Glutamatergic neuron (in vitro differentiated cells): ENCODE measurements around the gene MKLN1. TPM values are rescaled to one million over a fixed set of nuclear protein-coding genes. Genes with fewer than 3 reads are reported as not detected.

ENCODE experiments used
- DNase-seq: peaks from one replicate; pipeline ENCODE4 v3.0.0; 2022
- H3K27ac Mint-ChIP-seq: one replicate; pipeline ENCODE4 v1.8.0; 2020; ENCODE audit warnings: mild to moderate bottlenecking, mixed read lengths, inconsistent platforms; ENCODE audit not compliant: unreplicated experiment
- H3K27me3 Mint-ChIP-seq: one replicate; pipeline ENCODE4 v1.8.0; 2020; ENCODE audit warnings: mild to moderate bottlenecking, moderate library complexity, mixed read lengths, inconsistent platforms; ENCODE audit not compliant: unreplicated experiment
- H3K36me3 Mint-ChIP-seq: one replicate; pipeline ENCODE4 v1.8.0; 2020; ENCODE audit warnings: mild to moderate bottlenecking, mixed read lengths, inconsistent platforms; ENCODE audit not compliant: unreplicated experiment
- H3K4me1 Mint-ChIP-seq: one replicate; pipeline ENCODE4 v1.8.0; 2020; ENCODE audit warnings: mild to moderate bottlenecking, low read depth, mixed read lengths, inconsistent platforms; ENCODE audit not compliant: unreplicated experiment
- H3K4me3 Mint-ChIP-seq: one replicate; pipeline ENCODE4 v1.8.0; 2020; ENCODE audit warnings: mild to moderate bottlenecking, mixed read lengths, inconsistent platforms; ENCODE audit not compliant: unreplicated experiment
- H3K9me3 Mint-ChIP-seq: one replicate; pipeline ENCODE4 v1.8.0; 2020; ENCODE audit warnings: mild to moderate bottlenecking, moderate library complexity, mixed read lengths, inconsistent platforms; ENCODE audit not compliant: unreplicated experiment
- total RNA-seq: library from RNA; stranded (reverse); fragmentation: NEBNext Ultra II Directional; extraction: Animal tissue kit (Norgen Biotek cat#: 25700); gene quantifications from one replicate; pipeline ENCODE4 v1.2.1, GENCODE V29; 2021; ENCODE audit not compliant: unreplicated experiment
- TF ChIP-seq, protein P1 (sequence below): fragments of 200-600 bp; sonication (generic); IDR thresholded peaks from one replicate; pipeline ENCODE4 v1.5.0; 2021; ENCODE audit not compliant: partially characterized antibody, unreplicated experiment

MKLN1 gene
- total RNA-seq, 1 donor from 2014 or later: 36.7 TPM

DNA sequence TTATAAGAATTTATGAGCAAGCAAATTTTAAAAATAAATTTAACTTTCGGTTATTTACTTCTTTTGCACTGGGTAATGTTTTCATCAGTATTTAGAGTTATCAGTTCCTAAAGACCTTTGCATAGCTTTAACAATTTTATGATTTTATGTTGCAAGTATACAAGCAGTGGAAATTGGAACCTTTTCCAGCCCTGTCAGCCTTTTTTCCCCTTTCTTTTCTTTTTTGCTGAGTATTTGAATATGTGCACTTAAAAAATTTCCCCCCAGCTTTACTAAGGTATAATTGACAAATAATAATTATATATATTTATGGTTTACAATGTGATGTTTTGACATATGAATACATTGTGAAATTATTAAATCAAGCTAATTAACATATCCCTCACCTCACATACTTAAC, 62.6 kb downstream of the MKLN1 start:
- H3K36me3 Mint-ChIP-seq: no peaks in the 10 kb centered on the region
- no peaks in the 10 kb centered on the region for H3K27me3 Mint-ChIP-seq
- DNase-seq: no peak
- TF ChIP-seq, protein P1, sequence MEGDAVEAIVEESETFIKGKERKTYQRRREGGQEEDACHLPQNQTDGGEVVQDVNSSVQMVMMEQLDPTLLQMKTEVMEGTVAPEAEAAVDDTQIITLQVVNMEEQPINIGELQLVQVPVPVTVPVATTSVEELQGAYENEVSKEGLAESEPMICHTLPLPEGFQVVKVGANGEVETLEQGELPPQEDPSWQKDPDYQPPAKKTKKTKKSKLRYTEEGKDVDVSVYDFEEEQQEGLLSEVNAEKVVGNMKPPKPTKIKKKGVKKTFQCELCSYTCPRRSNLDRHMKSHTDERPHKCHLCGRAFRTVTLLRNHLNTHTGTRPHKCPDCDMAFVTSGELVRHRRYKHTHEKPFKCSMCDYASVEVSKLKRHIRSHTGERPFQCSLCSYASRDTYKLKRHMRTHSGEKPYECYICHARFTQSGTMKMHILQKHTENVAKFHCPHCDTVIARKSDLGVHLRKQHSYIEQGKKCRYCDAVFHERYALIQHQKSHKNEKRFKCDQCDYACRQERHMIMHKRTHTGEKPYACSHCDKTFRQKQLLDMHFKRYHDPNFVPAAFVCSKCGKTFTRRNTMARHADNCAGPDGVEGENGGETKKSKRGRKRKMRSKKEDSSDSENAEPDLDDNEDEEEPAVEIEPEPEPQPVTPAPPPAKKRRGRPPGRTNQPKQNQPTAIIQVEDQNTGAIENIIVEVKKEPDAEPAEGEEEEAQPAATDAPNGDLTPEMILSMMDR: no peak
- H3K4me1 Mint-ChIP-seq: no peaks in the 10 kb centered on the region
- H3K9me3 Mint-ChIP-seq: no peaks in the 10 kb centered on the region
- no peak overlapping the region for H3K4me3 Mint-ChIP-seq
- no peak overlapping the region for H3K27ac Mint-ChIP-seq

DNA sequence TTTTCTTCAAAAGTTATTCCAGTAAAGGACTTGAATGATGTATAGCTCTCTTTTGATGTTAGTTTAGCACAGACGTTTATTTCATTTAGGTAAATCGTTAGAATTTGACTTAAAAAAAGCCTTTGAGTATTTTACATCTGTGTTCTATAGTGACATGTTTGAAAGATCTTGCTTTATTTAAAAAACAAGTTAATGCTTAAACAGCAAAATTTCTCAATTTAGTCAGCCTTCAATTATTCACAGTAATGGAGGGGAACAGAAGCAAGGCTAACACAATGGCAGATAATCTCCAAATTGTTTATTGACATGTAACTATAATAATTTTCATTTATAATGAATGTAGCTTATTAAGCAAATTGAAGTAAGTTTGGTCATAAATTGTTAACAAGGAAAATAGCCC, 63.5 kb downstream of the MKLN1 start:
- no peak for DNase-seq
- H3K9me3 Mint-ChIP-seq: no peaks in the 10 kb centered on the region
- H3K27ac Mint-ChIP-seq: no peak overlapping the region
- no peaks in the 10 kb centered on the region for H3K36me3 Mint-ChIP-seq
- TF ChIP-seq, protein P1: no peak
- no peaks in the 10 kb centered on the region for H3K4me1 Mint-ChIP-seq
- no peaks in the 10 kb centered on the region for H3K27me3 Mint-ChIP-seq
- no peak overlapping the region for H3K4me3 Mint-ChIP-seq

GRCh38 chr7:131400681-131401176, 73.1 kb downstream of the MKLN1 start:
- no peak overlapping the region for H3K4me3 Mint-ChIP-seq

DNA sequence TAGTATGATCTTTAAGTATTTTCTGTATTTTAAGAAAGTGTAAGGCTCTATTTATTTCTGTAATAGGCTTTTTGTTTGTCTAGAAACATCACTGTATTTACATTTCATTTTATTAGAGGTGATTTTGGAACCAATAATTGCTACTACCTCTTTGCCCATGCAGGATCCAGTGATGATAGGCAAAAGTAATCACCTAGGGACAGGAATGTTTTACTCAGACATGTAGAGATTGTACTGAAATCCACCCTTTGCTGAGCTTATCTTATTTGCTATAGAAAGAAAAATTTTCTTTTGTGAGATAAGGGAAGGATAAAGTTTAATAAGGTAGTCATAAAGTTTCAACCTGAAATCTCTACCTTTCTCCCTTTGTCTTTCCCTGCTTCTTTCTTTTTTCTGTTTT, 73.5 kb downstream of the MKLN1 start:
- DNase-seq: no peak
- Mint-ChIP-seq H3K9me3 (peaks cover 5% of the 10 kb centered on the region), H3K4me1 (no peaks in the 10 kb centered on the region), H3K27ac (no peak overlapping the region), H3K4me3 (no peak overlapping the region), H3K27me3 (no peaks in the 10 kb centered on the region), H3K36me3 (peaks cover 30% of the 10 kb centered on the region)
- TF ChIP-seq, protein P1: no peak

More at GRCh38 chr7:131400681-131401176, 73.1 kb downstream of the MKLN1 start:
- TF ChIP-seq, protein P1: no peak
- no peaks in the 10 kb centered on the region for H3K4me1 Mint-ChIP-seq
- H3K36me3 Mint-ChIP-seq: peaks cover 30% of the 10 kb centered on the region
- no peak for DNase-seq
- H3K9me3 Mint-ChIP-seq: peaks cover 5% of the 10 kb centered on the region
- H3K27ac Mint-ChIP-seq: no peak overlapping the region
- H3K27me3 Mint-ChIP-seq: no peaks in the 10 kb centered on the region

DNA sequence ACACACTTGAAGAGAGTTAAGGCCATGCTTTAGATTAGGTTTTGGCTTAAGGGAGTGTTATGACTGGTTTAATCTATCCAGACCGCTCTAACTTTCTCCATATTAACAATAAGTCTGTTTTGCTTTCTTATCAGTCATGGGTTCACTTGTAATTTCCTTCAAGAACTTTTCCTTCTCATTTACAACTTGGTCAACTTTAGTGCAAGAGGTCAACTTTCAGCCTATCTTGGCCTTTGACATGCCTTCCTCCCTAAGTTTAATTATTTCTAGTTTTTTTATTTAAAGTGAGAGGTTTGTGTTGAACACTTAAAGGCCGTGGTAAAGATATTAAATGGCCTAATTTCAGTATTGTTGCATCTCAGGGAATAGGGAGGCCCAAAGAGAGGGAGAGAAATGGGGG, 75.6 kb downstream of the MKLN1 start:
- Mint-ChIP-seq H3K27me3 (no peaks in the 10 kb centered on the region), H3K4me1 (peaks cover 4% of the 10 kb centered on the region), H3K36me3 (peaks cover 30% of the 10 kb centered on the region), H3K9me3 (peaks cover 5% of the 10 kb centered on the region), H3K4me3 (no peak overlapping the region), H3K27ac (no peak overlapping the region)
- TF ChIP-seq, protein P1: no peak
- no peak for DNase-seq
